ENCODE data around the gene SH3TC2. TPM values are rescaled to one million over a fixed set of nuclear protein-coding genes. Genes with fewer than 3 reads are reported as not detected.

Gene SH3TC2
- polyA plus RNA-seq, 1 donor (not counting 4 experiments of a cell fraction or from before 2014, with no cell fraction given): 19.0 TPM

- no peaks in the 10 kb centered on the region for H3K9me1 ChIP-seq (ENCODE audit: control insufficient read depth, extremely low read depth, insufficient read depth, low read length)
- no peaks in the 10 kb centered on the region for H3K9me3 ChIP-seq (ENCODE audit: control insufficient read depth, low read depth, low read length)
- dilution Hi-C loops (cut with MboI; ENCODE audit: extremely low pct_ligation_motif_present, low sequenced_read_pairs): no loop called here
- H4K20me1 ChIP-seq (ENCODE audit: control insufficient read depth, extremely low read depth, insufficient read depth, low read length): no peaks in the 10 kb centered on the region
- peaks cover 26 to 33% of the 10 kb centered on the region in 2 experiments for H3K36me3 ChIP-seq (ENCODE audit: control insufficient read depth in 2 of 2, extremely low read depth in 1 of 2, insufficient read depth in 2 of 2, low read length in 2 of 2)
- no peak for TF ChIP-seq EZH2 (IDR thresholded peaks at IDR 0.05; ENCODE audit: low read length)
- no peak for TF ChIP-seq CTCF (optimal IDR thresholded peaks at IDR 0.05 in 1 of 3, IDR thresholded peaks at IDR 0.05 in 1 of 3, conservative IDR thresholded peaks at IDR 0.05 in 1 of 3; ENCODE audit: extremely low read depth in 1 of 3, insufficient read depth in 2 of 3, low read length in 3 of 3)
- no peaks in the 10 kb centered on the region for H3K27me3 ChIP-seq (ENCODE audit: control insufficient read depth, extremely low read depth, insufficient read depth, low read length)
- FAIRE-seq: no peak
- no peak overlapping the region for H3K4me3 ChIP-seq (ENCODE audit: control insufficient read depth in 2 of 3, extremely low read depth in 1 of 3, insufficient read depth in 2 of 3, low read depth in 1 of 3, low read length in 3 of 3)
- H2AFZ ChIP-seq (ENCODE audit: control insufficient read depth, low read length): no peak overlapping the region
- no peaks in the 10 kb centered on the region for H3K79me2 ChIP-seq (ENCODE audit: control insufficient read depth, insufficient read depth, low read length)
- no peak for DNase-seq (ENCODE audit: low read depth, low spot score)
- no peaks in the 10 kb centered on the region for H3K4me1 ChIP-seq (ENCODE audit: control insufficient read depth, extremely low read depth, insufficient read depth, low read length)
- H3K4me2 ChIP-seq (ENCODE audit: control insufficient read depth, extremely low read depth, insufficient read depth, low read depth, low read length): no peak overlapping the region
- H3K9ac ChIP-seq (ENCODE audit: control insufficient read depth, extremely low read depth, insufficient read depth, low read length): no peak overlapping the region
- no peak overlapping the region for H3K27ac ChIP-seq (ENCODE audit: control insufficient read depth, insufficient read depth, low read length)
Measured at GRCh38 chr5:149028161-149028560, 34.7 kb downstream of the SH3TC2 start.

- Histone ChIP-seq H3K9me1 (ENCODE audit: control insufficient read depth, extremely low read depth, insufficient read depth, low read length) (no peaks in the 10 kb centered on the region), H3K27ac (ENCODE audit: control insufficient read depth, insufficient read depth, low read length) (no peak overlapping the region), H3K4me1 (ENCODE audit: control insufficient read depth, extremely low read depth, insufficient read depth, low read length) (no peaks in the 10 kb centered on the region), H2AFZ (ENCODE audit: control insufficient read depth, low read length) (no peak overlapping the region), H3K36me3 (ENCODE audit: control insufficient read depth in 2 of 2, extremely low read depth in 1 of 2, insufficient read depth in 2 of 2, low read length in 2 of 2) (peaks cover 26 to 33% of the 10 kb centered on the region in 2 experiments), H3K27me3 (ENCODE audit: control insufficient read depth, extremely low read depth, insufficient read depth, low read length) (no peaks in the 10 kb centered on the region), H3K79me2 (ENCODE audit: control insufficient read depth, insufficient read depth, low read length) (no peaks in the 10 kb centered on the region), H3K4me3 (ENCODE audit: control insufficient read depth in 2 of 3, extremely low read depth in 1 of 3, insufficient read depth in 2 of 3, low read depth in 1 of 3, low read length in 3 of 3) (no peak overlapping the region), H3K9me3 (ENCODE audit: control insufficient read depth, low read depth, low read length) (no peaks in the 10 kb centered on the region), H3K9ac (ENCODE audit: control insufficient read depth, extremely low read depth, insufficient read depth, low read length) (no peak overlapping the region), H3K4me2 (ENCODE audit: control insufficient read depth, extremely low read depth, insufficient read depth, low read depth, low read length) (no peak overlapping the region), H4K20me1 (ENCODE audit: control insufficient read depth, extremely low read depth, insufficient read depth, low read length) (no peaks in the 10 kb centered on the region)
- no peak for DNase-seq (ENCODE audit: low read depth, low spot score)
- FAIRE-seq: no peak
- TF ChIP-seq CTCF (optimal IDR thresholded peaks at IDR 0.05 in 1 of 3, IDR thresholded peaks at IDR 0.05 in 1 of 3, conservative IDR thresholded peaks at IDR 0.05 in 1 of 3; ENCODE audit: extremely low read depth in 1 of 3, insufficient read depth in 2 of 3, low read length in 3 of 3): no peak
- no peak for TF ChIP-seq EZH2 (IDR thresholded peaks at IDR 0.05; ENCODE audit: low read length)
- dilution Hi-C loops (cut with MboI; ENCODE audit: extremely low pct_ligation_motif_present, low sequenced_read_pairs): no loop called here
Measured at GRCh38 chr5:149027636-149028035, 35.2 kb downstream of the SH3TC2 start.

Measured in keratinocyte (primary cell).